Measurements from ENCODE around the gene MVP. TPM values are rescaled to one million over a fixed set of nuclear protein-coding genes. Genes with fewer than 3 reads are reported as not detected.
A peak's percentile ranks its signal among the peaks of the same experiment; 100 is the strongest.

MVP gene
- total RNA-seq, 2 experiments from 2014 or later = 130 to 136 TPM

DNA sequence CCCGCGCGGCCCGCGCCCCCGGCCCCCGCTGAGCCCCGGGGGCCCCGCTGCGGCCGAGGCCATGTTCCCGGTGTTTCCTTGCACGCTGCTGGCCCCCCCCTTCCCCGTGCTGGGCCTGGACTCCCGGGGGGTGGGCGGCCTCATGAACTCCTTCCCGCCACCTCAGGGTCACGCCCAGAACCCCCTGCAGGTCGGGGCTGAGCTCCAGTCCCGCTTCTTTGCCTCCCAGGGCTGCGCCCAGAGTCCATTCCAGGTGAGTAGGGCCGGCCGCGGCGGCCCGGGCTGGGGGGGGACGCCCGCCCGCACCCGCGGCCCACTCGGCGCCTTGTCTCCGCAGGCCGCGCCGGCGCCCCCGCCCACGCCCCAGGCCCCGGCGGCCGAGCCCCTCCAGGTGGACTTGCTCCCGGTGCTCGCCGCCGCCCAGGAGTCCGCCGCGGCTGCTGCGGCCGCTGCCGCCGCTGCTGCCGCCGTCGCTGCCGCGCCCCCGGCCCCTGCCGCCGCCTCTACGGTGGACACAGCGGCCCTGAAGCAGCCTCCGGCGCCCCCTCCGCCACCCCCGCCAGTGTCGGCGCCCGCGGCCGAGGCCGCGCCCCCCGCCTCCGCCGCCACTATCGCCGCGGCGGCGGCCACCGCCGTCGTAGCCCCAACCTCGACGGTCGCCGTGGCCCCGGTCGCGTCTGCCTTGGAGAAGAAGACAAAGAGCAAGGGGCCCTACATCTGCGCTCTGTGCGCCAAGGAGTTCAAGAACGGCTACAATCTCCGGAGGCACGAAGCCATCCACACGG lies 13.4 kb upstream of the MVP start:
- DNase-seq (peak; percentile 74), ATAC-seq (ENCODE audit: low read depth) (no peak)
- Mint-ChIP-seq H3K27ac (peak overlapping the region; percentile 98), H3K4me1 (peaks cover 39% of the 10 kb centered on the region), H3K4me3 (peak overlapping the region; percentile 95), H3K36me3 (peaks cover 50% of the 10 kb centered on the region), H3K9me3 (no peaks in the 10 kb centered on the region), H3K27me3 (no peaks in the 10 kb centered on the region)
- POLR2A ChIA-PET = interaction anchor here (0.6 to 8.7 kb wide), 24 partner anchors 10 to 852 kb away, joined by 3 to 165 read pairs (median 6); partner anchors contain the start of genes ALDOA, C16orf54, HIRIP3 and INO80E

DNA sequence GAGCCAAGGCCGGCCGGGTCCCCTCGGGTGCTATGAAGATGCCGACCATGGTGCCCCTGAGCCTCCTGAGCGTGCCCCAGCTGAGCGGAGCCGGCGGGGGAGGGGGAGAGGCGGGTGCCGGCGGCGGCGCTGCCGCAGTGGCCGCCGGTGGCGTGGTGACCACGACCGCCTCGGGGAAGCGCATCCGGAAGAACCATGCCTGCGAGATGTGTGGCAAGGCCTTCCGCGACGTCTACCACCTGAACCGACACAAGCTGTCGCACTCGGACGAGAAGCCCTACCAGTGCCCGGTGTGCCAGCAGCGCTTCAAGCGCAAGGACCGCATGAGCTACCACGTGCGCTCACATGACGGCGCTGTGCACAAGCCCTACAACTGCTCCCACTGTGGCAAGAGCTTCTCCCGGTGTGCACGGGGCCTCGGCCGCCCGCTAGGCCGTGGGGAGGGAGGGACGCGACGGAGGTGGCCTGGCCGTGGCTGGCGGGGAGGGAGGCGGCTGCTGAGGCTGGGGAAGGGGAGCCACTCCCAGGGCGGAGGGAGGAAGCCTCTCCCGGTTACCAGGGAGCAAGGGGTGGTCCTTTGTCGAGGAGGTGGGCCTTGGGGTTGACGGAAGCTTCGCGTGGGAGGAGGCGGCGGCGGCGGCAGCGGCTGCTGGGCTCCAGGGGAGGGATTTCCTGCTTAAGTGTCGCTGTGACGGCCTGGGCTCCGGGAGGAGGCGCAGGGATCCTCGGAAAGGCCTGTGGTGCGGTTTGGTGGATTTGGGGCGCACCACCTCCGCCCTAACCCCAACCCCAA lies 12.6 kb upstream of the MVP start:
- POLR2A ChIA-PET = interaction anchor here (0.6 to 8.7 kb wide), 30 partner anchors 10 to 851 kb away, joined by 3 to 165 read pairs (median 4); partner anchors contain the start of genes ALDOA, C16orf54, CDIPT and HIRIP3
- H3K36me3 Mint-ChIP-seq = peaks cover 46% of the 10 kb centered on the region
- ATAC-seq (ENCODE audit: low read depth) (peak; percentile 34), DNase-seq (peak; percentile 93)
- peak overlapping the region; percentile 95 for H3K4me3 Mint-ChIP-seq
- H3K9me3 Mint-ChIP-seq = no peaks in the 10 kb centered on the region
- peaks cover 5% of the 10 kb centered on the region for H3K27me3 Mint-ChIP-seq
- H3K27ac Mint-ChIP-seq = peak overlapping the region; percentile 98
- H3K4me1 Mint-ChIP-seq = peaks cover 39% of the 10 kb centered on the region

DNA sequence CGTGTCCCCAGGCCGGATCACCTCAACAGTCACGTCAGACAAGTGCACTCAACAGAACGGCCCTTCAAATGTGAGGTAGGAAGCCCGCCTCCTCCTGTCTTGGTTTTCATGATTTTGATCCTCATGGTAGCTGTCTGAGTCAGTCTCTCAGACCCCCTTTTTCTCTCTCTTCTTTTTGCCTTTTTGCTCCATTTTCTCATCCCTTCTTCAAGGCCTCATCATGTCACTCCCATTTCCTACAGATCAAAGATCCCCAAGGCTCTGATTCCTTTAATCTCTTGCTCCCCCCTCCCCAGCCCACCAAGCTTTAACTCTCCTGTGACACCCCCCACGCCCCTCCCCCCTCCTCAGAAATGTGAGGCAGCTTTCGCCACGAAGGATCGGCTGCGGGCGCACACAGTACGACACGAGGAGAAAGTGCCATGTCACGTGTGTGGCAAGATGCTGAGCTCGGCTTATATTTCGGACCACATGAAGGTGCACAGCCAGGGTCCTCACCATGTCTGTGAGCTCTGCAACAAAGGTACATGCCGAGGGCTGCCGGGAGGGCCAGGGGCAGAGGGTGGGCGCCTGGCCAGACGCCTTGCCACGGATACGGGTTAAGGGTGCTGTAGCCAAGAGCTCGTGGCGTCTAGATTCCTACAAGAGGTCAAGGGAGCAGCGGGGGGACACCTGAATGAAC lies 11.9 kb upstream of the MVP start:
- DNase-seq (peak; percentile 51), ATAC-seq (ENCODE audit: low read depth) (no peak)
- Mint-ChIP-seq H3K27me3 (peaks cover 9% of the 10 kb centered on the region), H3K4me1 (peaks cover 39% of the 10 kb centered on the region), H3K9me3 (no peaks in the 10 kb centered on the region), H3K27ac (peak overlapping the region; percentile 98), H3K4me3 (peak overlapping the region; percentile 95), H3K36me3 (peaks cover 44% of the 10 kb centered on the region)
- POLR2A ChIA-PET = interaction anchor here (0.6 to 8.7 kb wide), 29 partner anchors 9 to 257 kb away, joined by 3 to 165 read pairs (median 5); partner anchors contain the start of genes ALDOA, C16orf54, CDIPT and KCTD13

DNA sequence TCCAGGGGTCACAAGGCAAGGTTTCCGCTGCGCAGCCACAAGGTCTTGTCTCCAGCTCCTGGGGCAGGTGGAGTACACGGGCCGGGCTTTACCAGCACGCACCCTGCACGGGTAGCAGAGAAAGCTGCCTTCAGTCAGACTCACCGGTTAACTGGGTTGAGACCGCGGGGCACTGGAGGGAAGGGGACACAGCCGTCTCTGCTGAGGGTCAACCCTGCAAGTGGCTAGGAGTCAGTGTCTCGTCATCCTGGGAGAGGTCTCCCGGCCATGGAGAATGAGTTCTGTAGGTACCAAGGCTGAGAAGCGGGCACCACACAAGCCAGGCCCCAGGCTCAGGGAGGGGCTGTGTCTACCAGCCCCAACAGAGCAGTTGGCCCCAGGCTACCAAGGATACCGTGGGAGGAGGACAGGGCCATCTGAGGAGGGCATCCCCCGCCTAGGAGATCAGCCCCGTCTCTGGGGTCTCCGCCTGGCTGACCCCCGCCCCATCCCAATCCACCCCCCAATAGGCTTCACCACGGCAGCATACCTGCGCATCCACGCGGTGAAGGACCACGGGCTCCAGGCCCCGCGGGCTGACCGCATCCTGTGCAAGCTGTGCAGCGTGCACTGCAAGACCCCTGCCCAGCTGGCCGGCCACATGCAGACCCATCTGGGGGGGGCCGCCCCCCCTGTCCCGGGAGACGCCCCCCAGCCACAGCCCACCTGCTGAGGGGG lies 11.1 kb upstream of the MVP start:
- no peak for ATAC-seq (ENCODE audit: low read depth)
- POLR2A ChIA-PET = interaction anchor here (0.7 to 8.7 kb wide), 10 partner anchors 8 to 146 kb away, joined by 3 to 165 read pairs (median 14); partner anchors contain the start of genes C16orf54, KIF22, MVP and PAGR1

DNA sequence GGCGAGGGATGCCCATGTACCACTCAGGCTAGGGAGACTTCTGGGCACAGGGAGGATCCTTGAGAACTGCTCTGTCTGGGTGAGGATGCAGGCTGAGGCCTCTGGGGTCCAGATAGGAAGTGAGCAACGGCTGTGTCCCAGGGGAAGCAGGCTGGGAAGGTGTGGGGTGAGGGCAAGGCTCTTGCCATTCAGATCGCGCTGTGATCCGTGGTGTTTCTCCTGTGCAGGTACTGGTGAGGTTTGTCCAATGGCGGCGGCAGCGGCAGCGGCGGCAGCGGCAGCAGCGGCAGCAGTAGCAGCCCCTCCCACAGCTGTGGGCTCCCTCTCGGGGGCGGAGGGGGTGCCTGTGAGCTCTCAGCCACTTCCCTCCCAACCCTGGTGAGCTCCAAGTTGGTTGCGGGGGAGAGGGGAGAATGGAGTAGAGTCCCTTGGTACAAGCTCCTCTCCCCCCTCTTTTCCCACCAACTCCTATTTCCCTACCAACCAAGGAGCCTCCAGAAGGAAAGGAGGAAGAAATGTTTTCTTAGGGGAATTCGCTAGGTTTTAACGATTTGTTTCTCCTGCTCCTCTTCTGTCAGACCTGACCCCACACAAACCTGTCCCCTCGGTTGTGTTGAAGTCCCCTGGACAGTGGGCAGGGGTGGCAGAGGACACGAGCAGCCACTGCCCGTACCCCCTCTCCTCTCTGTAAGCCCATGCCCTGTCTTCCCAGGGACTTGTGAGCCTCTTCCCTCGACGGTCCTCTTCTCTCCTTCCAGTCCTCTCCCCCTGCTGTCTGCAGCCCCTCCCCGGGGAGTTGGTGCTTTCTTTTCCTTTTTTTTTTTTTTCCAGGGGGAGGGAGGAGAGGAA lies 10.2 kb upstream of the MVP start:
- H3K36me3 Mint-ChIP-seq = peaks cover 35% of the 10 kb centered on the region
- no peaks in the 10 kb centered on the region for H3K9me3 Mint-ChIP-seq
- peak overlapping the region; percentile 95 for H3K4me3 Mint-ChIP-seq
- H3K4me1 Mint-ChIP-seq = peaks cover 36% of the 10 kb centered on the region
- H3K27ac Mint-ChIP-seq = peak overlapping the region; percentile 86
- ATAC-seq (ENCODE audit: low read depth) (no peak), DNase-seq (peak; percentile 76)
- POLR2A ChIA-PET = interaction anchor here (1.0 to 3.2 kb wide), 3 partner anchors 11 to 36 kb away, joined by 3 to 16 read pairs (median 4); partner anchors contain the start of gene KIF22
- H3K27me3 Mint-ChIP-seq = peaks cover 12% of the 10 kb centered on the region

More for the DNA sequence above, 11.1 kb upstream of the MVP start:
- H3K4me3 Mint-ChIP-seq = peak overlapping the region; percentile 95
- peak overlapping the region; percentile 98 for H3K27ac Mint-ChIP-seq
- no peaks in the 10 kb centered on the region for H3K9me3 Mint-ChIP-seq
- H3K4me1 Mint-ChIP-seq = peaks cover 35% of the 10 kb centered on the region
- DNase-seq = no peak
- H3K36me3 Mint-ChIP-seq = peaks cover 40% of the 10 kb centered on the region
- H3K27me3 Mint-ChIP-seq = peaks cover 12% of the 10 kb centered on the region

DNA sequence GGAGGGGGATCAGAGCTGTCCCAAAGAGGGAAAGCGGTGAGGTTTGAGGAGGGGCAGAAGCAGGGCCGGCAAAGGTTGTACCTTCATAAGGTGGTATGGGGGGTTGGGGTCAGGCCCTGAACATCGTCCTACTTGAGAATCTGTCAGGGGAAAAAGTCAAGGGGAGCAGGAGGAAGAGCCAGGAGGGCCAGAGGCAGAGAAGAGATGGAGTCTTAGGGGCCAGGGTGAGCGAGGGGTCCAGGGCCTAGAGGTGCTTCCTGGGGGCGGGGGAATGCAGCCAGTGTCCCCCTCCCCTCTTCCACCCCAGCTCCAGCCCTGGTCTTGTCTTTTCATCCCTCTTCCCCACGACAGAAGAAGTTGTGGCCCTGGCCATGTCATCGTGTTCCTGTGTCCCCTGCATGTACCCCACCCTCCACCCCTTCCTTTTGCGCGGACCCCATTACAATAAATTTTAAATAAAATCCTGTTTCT lies 9.5 kb upstream of the MVP start:
- Mint-ChIP-seq H3K4me3 (peak overlapping the region; percentile 95), H3K9me3 (no peaks in the 10 kb centered on the region), H3K36me3 (peaks cover 33% of the 10 kb centered on the region), H3K4me1 (peaks cover 38% of the 10 kb centered on the region), H3K27ac (peak overlapping the region; percentile 77), H3K27me3 (peaks cover 12% of the 10 kb centered on the region)
- DNase-seq = no peak
- no peak for ATAC-seq (ENCODE audit: low read depth)
- POLR2A ChIA-PET = interaction anchor here (1.0 to 3.2 kb wide), 2 partner anchors 10 to 20 kb away, joined by 4 to 16 read pairs; partner anchors contain the start of gene KIF22

DNA sequence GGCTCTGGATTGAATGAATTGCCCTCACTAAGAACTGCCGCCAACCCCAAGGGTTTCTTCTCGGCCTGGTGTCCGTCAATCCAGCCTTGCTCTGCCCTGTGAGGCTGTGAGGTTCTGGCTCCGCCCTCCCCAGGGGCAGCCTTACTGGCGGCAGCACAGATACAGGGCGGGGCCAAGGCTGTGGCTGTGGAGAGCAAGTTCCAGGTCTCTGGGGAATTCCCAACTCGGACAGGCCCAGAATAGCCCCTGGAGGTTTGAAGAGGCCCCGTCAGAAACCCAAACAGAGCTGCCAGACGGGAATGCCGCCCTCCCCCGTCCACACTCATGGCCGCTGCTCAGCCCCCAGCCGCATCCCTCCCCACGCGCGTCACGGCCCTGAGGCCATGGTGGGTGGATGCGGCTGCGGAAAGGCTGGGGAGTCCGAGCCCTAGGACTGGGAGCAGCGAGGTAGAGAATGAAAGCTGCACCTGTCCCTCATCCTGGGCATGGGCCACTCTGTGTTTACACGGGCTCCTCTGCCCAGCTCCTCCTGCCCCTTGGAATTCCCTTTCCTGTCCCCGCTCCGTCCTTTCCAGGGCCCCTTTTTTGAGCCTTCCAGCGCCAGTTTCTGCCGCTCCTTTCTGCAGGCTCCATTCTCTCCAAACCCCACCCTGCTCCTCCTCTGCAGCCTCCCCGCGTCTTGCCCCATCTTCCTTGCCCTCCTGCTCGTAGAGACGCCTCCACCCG lies 8.9 kb upstream of the MVP start:
- Mint-ChIP-seq H3K36me3 (peaks cover 33% of the 10 kb centered on the region), H3K9me3 (no peaks in the 10 kb centered on the region)

DNA sequence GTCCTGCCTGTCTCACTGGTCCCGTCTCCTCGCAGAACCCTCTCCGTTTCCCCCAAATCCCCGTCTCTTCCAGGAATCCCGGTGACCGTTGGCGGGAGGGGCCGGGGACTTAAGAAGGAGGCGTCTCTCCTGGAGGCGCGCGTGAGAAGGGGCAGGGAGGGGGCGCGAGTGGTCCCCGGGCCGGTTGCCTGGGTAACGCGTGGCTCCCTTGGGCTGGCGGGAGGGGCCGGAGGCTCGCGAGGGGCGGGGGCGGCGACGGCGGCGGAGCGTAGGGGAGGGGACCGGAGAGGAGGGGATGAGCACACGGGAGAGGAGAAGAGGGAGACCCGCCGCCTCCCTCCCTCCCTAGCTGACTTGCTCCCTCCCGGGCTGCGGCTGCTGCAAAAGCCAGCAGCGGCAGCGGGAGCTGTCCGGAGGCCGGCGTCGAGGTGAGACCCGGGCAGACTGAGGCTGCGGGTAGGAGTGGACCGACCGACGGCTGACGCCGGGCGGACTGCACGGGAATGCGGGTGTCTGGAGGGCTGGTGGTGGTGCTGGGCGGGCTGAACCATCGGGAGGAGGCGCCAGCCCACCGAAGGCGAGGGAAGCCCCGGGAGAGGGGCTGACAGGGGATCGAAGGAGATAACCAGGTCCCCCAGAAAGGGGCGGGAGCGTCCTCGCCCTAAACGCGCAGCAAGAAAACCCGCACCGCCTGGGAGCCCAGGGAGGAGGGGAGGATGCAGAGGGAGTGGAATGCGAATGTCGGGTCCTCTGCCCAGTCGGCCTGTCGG lies 8.2 kb upstream of the MVP start, which contains the start of gene PRRT2:
TSS of gene PRRT2 (plus strand) at position 298 of the 770 bp plus-strand sequence. CDS start 862 bp downstream, outside the sequence.
- Mint-ChIP-seq H3K4me1 (peaks cover 39% of the 10 kb centered on the region), H3K27me3 (peaks cover 12% of the 10 kb centered on the region)

More for the DNA sequence above, 8.9 kb upstream of the MVP start:
- POLR2A ChIA-PET = interaction anchor here (0.8 to 3.2 kb wide), 2 partner anchors 11 to 21 kb away, joined by 6 to 16 read pairs; partner anchors contain the start of gene KIF22
- peak; percentile 23 for ATAC-seq (ENCODE audit: low read depth)
- peaks cover 12% of the 10 kb centered on the region for H3K27me3 Mint-ChIP-seq
- H3K4me3 Mint-ChIP-seq = peak overlapping the region; percentile 95
- H3K4me1 Mint-ChIP-seq = peaks cover 38% of the 10 kb centered on the region
- H3K27ac Mint-ChIP-seq = peak overlapping the region; percentile 77
- peak; percentile 78 for DNase-seq

DNA sequence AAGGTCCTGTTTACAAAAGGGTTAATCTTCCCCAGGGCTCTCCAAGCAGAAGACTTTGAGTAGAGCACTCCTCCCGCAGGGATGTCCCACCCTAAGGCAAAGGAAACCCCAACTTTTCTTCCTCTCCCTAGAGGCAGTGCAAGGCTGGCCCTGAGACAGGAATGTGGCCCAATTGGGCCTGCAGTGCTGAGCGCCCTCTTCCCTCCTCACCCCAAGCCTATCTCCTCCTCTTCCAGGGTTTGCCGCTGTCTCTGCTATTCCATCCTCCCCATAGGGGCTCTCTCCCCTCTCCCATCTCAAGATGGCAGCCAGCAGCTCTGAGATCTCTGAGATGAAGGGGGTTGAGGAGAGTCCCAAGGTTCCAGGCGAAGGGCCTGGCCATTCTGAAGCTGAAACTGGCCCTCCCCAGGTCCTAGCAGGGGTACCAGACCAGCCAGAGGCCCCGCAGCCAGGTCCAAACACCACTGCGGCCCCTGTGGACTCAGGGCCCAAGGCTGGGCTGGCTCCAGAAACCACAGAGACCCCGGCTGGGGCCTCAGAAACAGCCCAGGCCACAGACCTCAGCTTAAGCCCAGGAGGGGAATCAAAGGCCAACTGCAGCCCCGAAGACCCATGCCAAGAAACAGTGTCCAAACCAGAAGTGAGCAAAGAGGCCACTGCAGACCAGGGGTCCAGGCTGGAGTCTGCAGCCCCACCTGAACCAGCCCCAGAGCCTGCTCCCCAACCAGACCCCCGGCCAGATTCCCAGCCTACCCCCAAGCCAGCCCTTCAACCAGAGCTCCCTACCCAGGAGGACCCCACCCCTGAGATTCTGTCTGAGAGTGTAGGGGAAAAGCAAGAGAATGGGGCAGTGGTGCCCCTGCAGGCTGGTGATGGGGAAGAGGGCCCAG lies 7.3 kb upstream of the MVP start:
- Mint-ChIP-seq H3K27me3 (peaks cover 12% of the 10 kb centered on the region), H3K4me3 (peak overlapping the region; percentile 95), H3K9me3 (no peaks in the 10 kb centered on the region), H3K36me3 (peaks cover 31% of the 10 kb centered on the region), H3K27ac (no peak overlapping the region), H3K4me1 (peaks cover 40% of the 10 kb centered on the region)
- no peak for DNase-seq
- no peak for ATAC-seq (ENCODE audit: low read depth)
- POLR2A ChIA-PET = interaction anchor here (1.0 to 1.1 kb wide), 2 partner anchors 9 to 42 kb away, joined by 3 to 4 read pairs; no protein-coding TSS in a partner anchor

More for the DNA sequence above, 8.2 kb upstream of the MVP start, which contains the start of gene PRRT2:
- peaks cover 34% of the 10 kb centered on the region for H3K36me3 Mint-ChIP-seq
- peak within 1 kb of the TSS; percentile 95 for H3K4me3 Mint-ChIP-seq
- POLR2A ChIA-PET = interaction anchor here (0.8 to 3.2 kb wide), 4 partner anchors 8 to 43 kb away, joined by 3 to 16 read pairs (median 5); partner anchors contain the start of gene KIF22
- DNase-seq = peak; percentile 60
- peak within 1 kb of the TSS; percentile 77 for H3K27ac Mint-ChIP-seq
- H3K9me3 Mint-ChIP-seq = no peaks in the 10 kb centered on the region
- no peak for ATAC-seq (ENCODE audit: low read depth)
